KBM-7 (cell line): Measurements from ENCODE around the gene NRF1.
"Not testable (repeated sequence)": the region's sequence is repeated elsewhere in the genome, so short reads cannot be mapped to it uniquely, and the experiment has no call there.

Experiments used
- DNase-seq: peaks from one replicate; pipeline ENCODE4 v3.0.0-alpha.2; 2015
- in situ Hi-C: fragments of 300-500 bp; cut with MboI; formaldehyde crosslinking; loops from 2 replicates; pipeline ENCODE4 v1.14.3; 2020; ENCODE audit warnings: low sequenced_read_pairs, low pct_unique_long_range_greater_than_20kb, mixed read lengths

The NRF1 gene

DNA sequence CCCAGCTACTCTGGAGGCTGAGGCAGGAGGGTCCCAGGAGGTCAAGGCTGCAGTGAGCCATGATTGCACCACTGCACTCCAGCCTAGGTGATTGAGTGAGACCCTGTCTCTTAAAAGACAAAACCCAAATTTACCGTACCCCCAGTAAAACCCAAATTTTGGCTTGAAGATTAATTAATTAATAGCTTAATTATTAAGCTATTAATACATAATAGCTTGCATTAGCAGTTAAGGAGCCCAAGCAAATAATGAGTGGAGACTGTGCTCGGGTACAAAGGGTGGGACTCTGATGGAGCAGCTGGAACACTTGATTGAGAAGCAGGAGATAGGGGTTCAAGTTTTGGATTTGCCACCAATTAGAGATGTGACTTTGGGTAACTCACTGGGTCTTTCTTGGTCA is 28.9 kb downstream of the NRF1 start:
- in situ Hi-C loops = no loop called here
- DNase-seq = no peak

DNA sequence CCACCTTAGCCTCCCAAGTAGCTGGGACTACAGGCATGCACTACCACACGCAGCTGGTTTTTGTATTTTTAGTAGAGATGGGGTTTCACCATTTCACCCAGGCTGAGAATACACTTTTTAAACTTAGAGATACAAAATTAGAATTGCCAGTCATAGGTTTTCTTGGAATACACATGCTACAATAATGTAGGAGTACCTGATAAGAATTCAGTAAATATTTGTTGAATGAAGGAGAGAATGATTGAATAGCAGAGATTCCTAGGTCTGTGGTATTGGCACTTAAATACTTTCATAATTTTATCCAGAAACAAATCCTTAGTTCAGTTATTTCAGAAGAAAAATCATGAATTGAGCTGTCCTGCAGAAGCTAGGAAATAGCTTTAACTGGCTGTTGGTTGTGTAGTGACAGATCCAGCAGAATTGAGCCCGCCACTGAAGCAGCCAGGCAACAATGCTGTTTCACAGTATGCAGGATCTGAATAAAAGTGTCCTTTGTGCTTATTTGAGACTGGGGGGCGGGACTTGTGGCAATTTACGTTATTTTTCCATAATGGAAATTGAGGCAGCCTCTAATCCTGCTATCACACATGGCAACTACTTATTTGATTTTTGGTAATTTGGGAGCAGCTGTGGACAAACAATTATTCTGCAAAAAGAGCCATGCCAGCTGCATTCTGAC is 31.5 kb downstream of the NRF1 start:
- in situ Hi-C loops = no loop called here
- no peak for DNase-seq

DNA sequence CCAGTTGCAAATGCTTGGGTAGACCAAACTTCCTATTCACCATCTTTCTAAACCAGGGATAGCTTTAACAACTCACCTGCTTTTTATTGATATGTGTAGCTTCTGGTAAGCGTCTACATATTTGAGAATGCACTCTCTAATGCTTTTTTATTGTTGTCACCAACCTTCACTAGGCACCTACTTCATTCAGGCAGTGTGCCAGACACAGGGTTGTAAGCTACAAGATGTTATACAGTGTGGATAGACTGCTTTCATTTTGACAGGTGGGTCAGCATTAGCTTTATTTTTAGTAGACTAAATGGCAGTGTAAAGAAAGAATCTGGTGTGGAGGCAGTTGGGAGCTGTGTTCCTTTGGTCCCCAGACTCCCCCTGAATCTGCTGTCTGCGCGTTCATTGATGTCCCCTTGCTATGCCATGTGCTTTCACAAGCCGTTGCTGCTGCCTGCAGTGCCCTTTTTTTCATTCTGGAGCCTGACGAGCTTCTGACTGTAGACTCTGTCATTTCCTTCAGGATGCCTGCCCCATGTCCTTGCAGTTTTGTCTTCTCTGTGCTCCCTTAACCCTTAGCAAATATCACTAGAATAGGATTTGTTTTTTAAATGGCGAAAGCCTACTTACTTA is 32.1 kb downstream of the NRF1 start:
- DNase-seq = no peak
- in situ Hi-C loops = no loop called here

DNA sequence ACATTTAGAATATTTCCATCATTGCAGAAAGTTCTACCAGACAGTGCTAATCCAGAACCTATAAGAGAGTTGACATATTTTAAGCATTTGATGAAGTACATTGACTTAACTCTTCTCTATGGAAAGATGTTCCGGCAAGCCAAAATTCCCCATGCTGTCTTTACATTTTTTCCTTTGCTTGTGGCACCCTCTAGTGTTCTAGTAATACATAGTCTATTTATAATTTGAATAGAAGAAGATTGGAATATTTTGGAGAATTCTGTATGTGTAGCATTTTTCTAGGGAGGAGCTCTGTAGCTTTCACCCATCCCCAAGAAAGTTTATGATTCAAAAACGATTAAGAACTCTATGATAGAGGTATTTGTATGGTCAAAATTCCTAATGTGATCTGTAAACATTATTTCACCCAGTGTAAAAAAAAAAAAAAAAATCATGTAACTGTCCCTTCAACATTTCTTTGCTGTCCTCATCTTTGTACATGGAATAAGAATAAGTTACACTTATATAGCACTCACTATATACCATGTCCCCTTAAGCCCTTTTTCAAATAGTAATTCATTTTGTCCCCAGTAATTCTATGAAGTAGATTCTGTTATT is 33.2 kb downstream of the NRF1 start:
- peak; percentile 48 for DNase-seq
- in situ Hi-C loops = no loop called here

DNA sequence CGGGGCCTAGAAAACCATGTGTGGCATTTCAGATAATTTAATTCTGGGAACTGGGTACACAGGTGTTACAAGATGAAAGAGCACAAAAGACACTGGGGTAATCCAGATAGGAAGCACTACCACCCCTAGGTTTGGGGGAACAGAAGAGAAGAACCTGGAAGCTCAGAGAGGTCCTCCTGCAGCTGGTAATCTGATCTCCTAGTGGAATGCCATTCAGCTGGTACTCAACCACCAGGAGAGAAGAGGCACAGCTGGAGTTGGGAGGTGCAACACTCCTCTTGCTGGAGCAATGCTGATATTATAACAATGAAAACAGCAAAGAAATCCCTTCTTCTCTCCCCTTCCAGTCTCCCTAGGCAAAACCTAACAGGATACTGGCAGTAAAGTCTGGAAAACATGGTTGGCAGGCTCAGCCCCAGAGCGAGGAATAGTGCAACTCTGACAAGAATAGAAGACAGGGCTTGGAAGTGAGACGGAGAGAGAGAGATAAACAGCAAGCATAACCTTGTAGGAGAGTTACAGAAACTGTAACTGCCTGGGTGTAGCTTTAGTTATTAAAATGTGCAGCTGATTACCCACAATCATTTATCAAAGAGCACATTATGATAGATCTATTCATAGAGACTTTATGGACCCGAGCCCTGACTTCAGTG is 35.0 kb downstream of the NRF1 start:
- no peak for DNase-seq
- in situ Hi-C loops = no loop called here

DNA sequence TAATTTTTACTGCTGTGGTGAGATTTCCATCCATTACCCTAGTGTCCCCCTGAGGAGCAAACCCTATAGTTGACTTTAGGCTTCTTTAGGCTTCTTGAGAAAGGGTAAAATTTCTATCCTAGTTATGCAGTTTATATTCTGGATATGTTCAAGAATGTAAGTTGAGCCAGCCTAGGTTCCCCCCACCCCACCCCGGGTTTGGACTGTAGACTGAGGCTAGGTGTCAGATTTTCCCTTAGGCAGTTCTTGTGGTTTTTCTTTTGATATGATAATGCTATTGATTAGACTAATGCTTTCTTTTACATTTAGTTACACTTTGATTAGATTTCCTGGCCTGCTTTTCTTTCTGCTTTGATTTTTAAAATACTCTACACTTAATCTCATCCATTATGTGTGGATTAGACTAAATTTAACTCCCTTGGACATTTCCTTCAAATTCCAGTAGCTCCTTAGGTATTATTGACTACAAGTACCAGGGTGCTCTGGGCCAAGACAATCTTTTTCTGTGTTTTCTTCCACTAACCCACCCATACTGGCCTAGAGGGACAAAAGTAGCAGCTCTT is 37.7 kb downstream of the NRF1 start:
- in situ Hi-C loops = no loop called here
- DNase-seq = no peak

DNA sequence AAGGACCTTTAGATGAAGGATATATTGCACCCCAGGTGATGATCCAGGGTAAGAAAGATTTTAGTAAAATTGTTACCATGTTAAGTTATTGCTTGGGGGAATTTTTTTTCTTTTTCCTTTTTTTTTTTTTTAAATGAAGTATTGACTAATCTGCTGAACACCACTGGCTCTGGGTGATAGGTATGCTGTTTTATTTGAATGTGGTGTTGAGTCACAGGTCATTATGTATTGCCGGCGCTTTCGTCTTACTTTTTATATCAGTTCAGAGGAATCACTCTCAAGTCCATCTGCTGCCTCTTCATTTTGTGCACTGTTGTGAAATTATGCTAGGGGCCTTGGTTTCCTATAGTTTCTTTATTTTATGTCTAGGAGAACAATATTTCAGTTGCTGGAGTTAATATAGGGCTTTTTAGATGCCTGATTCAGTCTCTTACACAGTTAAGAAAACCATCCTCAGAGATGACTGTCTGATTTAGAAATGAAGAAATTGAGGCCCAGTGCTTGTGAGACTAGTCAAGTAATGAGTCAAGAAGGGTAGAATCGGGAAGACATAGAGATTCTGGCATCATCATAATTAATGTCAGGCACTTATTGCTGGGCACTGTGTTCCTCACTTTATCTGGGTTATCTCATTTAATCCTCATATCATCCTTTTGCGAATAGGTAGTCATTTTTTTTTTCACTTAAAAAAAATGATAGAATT is 38.7 kb downstream of the NRF1 start:
- DNase-seq = no peak
- in situ Hi-C loops = loop anchor here (25.0 kb wide), 1 partner anchor 362 kb away; no protein-coding TSS in a partner anchor

DNA sequence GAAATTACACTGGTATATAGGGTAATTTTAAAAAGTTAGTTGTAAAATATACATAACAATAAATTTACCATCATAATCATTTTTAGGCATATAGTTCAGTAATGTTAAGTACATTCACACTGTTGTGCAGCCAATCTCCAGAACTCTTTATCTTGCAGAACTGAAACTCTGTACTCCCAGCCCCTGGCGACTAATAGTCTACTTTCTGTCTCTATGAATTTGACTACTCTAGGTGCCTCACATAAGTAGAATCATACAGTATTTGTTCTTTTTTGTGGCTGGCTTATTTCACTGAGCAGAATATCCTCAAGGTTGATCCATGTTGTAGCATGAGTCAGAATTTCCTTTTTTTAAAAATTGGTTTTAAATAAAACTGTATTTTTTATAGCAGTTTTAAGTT is 41.4 kb downstream of the NRF1 start:
- DNase-seq = no peak

DNA sequence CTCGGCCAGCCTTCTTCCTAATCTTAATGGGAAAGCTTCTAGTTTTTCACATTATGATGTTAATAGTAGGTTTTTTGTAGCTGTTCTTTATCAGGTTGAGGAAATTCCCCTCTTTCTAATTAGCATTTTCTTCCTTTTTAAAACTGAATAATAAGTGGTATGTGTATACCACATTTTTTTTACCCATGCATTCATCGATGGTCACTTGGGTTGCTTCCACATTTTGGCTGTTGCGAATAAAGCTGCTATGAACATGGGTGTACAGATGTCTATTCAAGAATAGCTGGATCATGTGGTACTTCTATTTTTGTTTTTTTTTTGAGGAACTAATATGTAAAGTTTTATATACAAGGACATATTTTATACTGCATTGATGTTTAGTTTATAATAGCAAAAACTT is 44.3 kb downstream of the NRF1 start:
- DNase-seq = no peak
- in situ Hi-C loops = loop anchor here (25.0 kb wide), 1 partner anchor 356 kb away; no protein-coding TSS in a partner anchor

More for the DNA sequence above, 41.4 kb downstream of the NRF1 start:
- in situ Hi-C loops = loop anchor here (25.0 kb wide), 1 partner anchor 359 kb away; no protein-coding TSS in a partner anchor

DNA sequence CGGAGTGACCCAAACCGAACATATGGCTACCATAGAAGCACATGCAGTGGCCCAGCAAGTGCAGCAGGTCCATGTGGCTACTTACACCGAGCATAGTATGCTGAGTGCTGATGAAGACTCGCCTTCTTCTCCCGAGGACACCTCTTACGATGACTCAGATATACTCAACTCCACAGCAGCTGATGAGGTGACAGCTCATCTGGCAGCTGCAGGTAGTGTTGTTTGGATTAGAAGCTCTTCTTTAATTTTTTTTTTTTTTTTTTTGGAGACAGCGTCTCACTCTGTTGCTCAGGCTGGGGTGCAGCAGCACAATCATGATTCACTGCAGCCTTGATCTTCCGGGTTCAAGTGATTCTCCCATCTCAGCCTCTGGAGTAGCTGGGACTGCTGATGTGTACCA is 45.8 kb downstream of the NRF1 start:
- no peak for DNase-seq
- in situ Hi-C loops = loop anchor here (25.0 kb wide), 1 partner anchor 355 kb away; no protein-coding TSS in a partner anchor

DNA sequence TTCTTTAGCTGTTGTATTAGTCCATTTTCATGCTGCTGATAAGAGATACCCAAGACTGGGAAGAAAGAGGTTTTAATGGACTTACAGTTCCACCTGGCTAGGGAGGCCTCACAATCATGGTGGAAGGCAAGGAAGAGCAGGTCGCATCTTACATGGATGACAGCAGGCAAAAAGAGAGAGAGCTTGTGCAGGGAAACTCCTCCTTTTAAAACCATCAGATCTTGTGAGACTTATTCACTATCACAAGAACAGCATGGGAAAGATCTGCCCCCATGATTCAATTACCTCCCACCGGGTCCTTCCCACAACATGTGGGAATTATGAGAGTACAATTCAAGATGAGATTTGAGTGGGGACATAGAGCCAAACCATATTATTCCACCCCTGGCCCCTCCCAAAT is 48.4 kb downstream of the NRF1 start:
- not testable (repeated sequence) for DNase-seq
- in situ Hi-C loops = loop anchor here (25.0 kb wide), 1 partner anchor 352 kb away; no protein-coding TSS in a partner anchor

DNA sequence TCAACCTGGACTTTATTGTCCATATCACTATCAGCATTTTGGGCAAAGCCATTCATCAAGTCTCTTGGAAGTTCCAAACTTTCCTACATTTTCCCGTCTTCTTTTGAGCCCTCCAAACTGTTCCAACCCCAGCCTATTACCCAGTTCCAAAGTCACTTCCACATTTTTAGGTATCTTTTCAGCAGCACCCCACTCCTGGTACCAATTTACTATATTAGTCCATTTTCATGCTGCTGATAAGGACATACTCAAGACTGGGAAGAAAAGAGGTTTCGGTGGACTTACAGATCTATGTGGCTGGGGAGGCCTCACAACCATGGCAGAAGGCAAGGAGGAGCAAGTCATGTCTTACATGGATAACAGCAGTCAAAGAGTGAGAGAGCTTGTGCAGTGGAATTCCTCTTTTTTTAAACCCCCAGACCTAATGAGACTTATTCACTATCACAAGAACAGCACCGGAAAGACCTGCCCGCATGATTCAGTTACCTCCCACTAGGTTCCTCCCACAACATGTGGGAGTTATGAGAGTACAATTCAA is 50.2 kb downstream of the NRF1 start:
- in situ Hi-C loops = loop anchor here (25.0 kb wide), 1 partner anchor 351 kb away; no protein-coding TSS in a partner anchor
- DNase-seq = no peak

DNA sequence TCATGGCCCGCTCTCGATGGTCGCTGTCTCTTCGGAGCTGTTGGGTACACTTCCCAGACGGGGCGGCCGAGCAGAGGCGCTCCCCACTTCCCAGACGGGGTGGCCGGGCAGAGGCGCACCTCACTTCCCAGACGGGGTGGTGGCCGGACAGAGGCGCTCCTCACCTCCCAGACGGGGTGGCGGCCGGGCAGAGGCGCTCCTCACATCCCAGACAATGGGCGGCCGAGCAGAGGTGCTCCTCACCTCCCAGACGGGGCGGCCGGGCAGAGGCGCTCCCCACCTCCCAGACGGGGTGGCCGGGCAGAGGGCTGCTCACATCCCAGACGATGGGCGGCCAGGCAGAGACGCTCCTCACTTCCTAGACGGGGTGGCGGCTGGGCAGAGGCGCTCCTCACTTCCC is 51.7 kb downstream of the NRF1 start:
- not testable (repeated sequence) for DNase-seq
- in situ Hi-C loops = loop anchor here (25.0 kb wide), 1 partner anchor 349 kb away; no protein-coding TSS in a partner anchor

DNA sequence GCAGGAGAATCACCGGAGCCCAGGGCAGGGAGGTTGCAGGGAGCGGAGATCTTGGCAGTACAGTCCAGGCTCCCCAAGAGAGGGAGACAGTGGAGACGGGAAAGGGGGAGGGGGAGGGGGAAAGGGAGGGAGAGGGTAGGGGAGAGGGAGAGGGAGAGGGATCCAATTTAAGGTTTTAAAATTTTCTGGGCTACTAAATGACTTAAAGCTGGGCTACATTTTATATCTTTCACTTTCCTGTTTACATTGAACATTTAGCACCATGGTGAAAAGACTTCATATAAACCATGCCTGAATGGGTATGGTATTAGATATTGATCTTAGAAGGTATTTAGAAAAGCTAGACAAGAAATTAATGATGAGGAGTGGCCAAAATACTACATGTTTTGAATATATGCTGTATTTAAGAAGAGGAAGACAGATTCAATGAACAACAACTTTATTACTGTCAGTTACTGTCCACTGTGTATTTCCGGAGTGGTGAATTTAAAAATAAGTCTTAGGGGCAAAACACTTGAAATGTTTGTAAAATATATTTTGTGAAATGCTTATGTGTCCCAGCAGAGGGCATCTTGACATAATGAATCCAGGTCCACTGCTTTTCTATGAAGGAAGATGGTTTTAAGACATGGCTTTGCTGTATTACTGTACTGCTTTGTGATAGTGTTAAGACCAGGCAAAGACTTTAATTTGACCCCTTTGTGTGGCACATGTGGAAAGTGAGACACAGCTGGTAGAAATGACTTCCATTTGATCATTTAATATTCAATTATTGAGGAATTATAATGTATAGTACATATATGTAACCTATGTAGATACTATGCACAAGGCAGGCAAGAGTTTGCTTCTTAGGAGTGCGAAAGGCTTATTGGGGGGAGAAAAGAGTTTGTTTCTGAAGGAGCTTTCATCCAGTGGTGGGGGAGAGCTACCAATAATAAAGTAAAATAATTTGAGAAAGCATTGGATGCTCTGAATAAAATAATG is 52.8 kb downstream of the NRF1 start:
- in situ Hi-C loops = loop anchor here (25.0 kb wide), 1 partner anchor 348 kb away; no protein-coding TSS in a partner anchor

DNA sequence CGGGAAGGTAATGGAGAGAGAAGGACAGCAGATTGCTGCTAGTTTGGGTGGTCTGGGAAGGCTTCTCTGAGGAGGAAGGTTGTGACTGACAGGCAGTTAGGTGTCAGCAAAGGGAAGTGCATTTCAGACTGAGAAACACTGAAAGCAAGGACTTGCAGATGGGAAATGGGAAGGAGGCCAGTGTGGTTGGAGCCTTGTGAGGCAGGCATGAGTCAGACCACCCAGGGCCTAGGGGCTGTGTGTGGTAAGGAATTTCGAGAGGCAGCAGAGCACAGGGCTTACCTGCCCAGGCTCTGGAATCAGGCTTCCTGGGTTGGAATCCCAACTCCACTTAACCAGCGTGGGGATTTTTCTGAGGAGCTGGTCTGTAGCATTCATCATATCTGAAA is 53.5 kb downstream of the NRF1 start:
- DNase-seq = peak; percentile 56
- in situ Hi-C loops = loop anchor here (25.0 kb wide), 1 partner anchor 347 kb away; no protein-coding TSS in a partner anchor

More for the DNA sequence above, 52.8 kb downstream of the NRF1 start:
- peak; percentile 74 for DNase-seq

DNA sequence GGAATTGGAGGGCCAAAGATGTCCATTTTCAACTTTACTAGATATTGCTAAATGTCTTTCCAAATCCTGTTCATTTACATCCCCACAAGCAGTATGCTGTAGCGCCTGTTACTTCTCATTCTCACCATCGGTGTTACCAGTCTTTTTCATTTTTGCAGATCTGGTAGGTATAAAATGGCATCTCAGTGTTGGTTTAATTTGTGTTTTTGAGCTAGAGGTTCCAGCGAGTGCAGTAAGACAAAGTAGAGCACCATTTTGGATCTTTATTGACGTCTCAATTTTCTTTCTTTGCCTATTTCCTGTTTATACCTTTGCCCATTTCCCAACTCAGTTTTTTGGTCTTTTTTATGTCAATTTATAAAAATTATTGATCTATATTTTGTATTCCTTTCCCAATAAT is 55.6 kb downstream of the NRF1 start:
- no peak for DNase-seq
- in situ Hi-C loops = loop anchor here (25.0 kb wide), 1 partner anchor 345 kb away; no protein-coding TSS in a partner anchor

DNA sequence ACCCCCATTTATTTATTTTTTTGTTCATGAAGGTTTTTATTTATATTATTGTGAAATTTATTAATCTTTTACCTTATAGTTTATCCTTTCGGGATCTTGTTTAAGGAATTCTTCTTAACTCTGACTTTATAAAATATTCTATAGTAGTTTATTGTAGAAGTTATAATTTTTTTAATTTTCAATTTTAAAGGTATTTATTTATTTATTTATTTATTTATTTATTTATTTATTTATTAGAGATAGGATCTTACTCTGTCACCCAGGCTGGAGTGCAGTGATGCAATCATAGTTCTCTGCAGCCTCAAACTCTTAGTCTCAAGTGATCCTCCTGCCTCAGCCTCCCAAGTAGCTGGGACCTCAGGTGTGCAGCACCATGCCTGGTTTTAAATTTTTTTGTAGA is 56.0 kb downstream of the NRF1 start:
- in situ Hi-C loops = loop anchor here (25.0 kb wide), 1 partner anchor 345 kb away; no protein-coding TSS in a partner anchor
- DNase-seq = no peak
